Measurements from ENCODE around the gene BCAS3.

DNA sequence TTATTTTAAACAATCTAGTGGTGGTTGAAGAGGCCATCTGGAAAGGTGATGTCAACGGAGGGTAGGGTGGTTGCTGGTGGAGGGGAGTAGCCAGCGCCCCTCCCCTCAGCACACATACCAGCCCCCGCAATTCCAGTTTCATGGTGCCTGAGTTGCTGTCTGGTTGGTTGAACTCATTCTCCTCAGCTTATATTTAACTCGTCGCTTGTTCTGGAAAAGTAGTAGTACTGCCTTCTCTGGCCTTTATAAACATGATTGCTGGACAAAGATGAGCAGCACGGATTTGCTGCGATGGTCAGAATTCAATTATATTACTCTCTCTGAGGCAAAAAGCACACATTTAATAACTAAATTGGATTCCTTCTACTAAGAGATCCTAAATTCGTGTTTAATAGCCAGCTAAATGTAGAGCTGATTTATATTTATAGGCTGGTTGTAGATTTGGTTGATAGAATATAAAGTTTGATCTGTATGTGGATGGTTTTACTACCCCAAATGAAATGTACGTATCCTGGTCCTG, 484.0 kb downstream of the BCAS3 start:
- TF ChIP-seq, protein P1, sequence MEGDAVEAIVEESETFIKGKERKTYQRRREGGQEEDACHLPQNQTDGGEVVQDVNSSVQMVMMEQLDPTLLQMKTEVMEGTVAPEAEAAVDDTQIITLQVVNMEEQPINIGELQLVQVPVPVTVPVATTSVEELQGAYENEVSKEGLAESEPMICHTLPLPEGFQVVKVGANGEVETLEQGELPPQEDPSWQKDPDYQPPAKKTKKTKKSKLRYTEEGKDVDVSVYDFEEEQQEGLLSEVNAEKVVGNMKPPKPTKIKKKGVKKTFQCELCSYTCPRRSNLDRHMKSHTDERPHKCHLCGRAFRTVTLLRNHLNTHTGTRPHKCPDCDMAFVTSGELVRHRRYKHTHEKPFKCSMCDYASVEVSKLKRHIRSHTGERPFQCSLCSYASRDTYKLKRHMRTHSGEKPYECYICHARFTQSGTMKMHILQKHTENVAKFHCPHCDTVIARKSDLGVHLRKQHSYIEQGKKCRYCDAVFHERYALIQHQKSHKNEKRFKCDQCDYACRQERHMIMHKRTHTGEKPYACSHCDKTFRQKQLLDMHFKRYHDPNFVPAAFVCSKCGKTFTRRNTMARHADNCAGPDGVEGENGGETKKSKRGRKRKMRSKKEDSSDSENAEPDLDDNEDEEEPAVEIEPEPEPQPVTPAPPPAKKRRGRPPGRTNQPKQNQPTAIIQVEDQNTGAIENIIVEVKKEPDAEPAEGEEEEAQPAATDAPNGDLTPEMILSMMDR (conservative IDR thresholded peaks at IDR 0.05; ENCODE audit: low read length), result no peak
- TF ChIP-seq EZH2phosphoT487 (IDR thresholded peaks at IDR 0.05; ENCODE audit: borderline replicate concordance, low read depth, low read length), result no peak
